Measurements from ENCODE around the gene NDUFB3. TPM values are rescaled to one million over a fixed set of nuclear protein-coding genes. Genes with fewer than 3 reads are reported as not detected.
"Not testable (repeated sequence)": the region's sequence is repeated elsewhere in the genome, so short reads cannot be mapped to it uniquely, and the experiment has no call there.

NDUFB3 gene
- total RNA-seq, 1 donor from 2014 or later = 93.9 TPM

DNA sequence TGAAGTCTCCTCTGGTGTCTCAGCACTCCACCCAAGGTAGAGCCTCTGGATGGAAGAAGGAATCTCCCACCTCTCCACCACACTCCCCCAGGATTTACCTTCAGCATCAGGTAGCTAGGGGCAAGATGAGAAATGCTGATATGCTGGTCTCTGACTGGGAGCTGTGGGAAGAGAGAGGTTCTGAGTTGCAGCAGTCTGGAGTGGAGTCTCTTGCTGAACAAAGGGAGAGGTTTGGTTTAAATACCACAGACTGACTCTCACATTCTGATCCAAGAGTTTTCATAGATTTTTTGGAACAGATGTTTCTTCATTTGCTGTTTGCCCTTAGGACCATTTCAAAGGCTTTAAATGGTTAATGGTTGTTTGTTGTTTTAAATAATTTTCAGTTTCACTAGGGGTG, 43.0 kb downstream of the NDUFB3 start:
- DNase-seq = no peak
- Mint-ChIP-seq H3K27ac (ENCODE audit: unreplicated experiment) (peak overlapping the region; percentile 59), H3K27me3 (ENCODE audit: unreplicated experiment) (peaks cover 1% of the 10 kb centered on the region), H3K36me3 (ENCODE audit: unreplicated experiment) (no peaks in the 10 kb centered on the region), H3K4me3 (ENCODE audit: unreplicated experiment) (peak overlapping the region; percentile 30), H3K4me1 (ENCODE audit: low read depth, unreplicated experiment) (peaks cover 19% of the 10 kb centered on the region), H3K9me3 (ENCODE audit: unreplicated experiment) (peaks cover 5% of the 10 kb centered on the region)
- TF ChIP-seq, protein P1, sequence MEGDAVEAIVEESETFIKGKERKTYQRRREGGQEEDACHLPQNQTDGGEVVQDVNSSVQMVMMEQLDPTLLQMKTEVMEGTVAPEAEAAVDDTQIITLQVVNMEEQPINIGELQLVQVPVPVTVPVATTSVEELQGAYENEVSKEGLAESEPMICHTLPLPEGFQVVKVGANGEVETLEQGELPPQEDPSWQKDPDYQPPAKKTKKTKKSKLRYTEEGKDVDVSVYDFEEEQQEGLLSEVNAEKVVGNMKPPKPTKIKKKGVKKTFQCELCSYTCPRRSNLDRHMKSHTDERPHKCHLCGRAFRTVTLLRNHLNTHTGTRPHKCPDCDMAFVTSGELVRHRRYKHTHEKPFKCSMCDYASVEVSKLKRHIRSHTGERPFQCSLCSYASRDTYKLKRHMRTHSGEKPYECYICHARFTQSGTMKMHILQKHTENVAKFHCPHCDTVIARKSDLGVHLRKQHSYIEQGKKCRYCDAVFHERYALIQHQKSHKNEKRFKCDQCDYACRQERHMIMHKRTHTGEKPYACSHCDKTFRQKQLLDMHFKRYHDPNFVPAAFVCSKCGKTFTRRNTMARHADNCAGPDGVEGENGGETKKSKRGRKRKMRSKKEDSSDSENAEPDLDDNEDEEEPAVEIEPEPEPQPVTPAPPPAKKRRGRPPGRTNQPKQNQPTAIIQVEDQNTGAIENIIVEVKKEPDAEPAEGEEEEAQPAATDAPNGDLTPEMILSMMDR (IDR thresholded peaks at IDR 0.05; ENCODE audit: partially characterized antibody, unreplicated experiment) = no peak

DNA sequence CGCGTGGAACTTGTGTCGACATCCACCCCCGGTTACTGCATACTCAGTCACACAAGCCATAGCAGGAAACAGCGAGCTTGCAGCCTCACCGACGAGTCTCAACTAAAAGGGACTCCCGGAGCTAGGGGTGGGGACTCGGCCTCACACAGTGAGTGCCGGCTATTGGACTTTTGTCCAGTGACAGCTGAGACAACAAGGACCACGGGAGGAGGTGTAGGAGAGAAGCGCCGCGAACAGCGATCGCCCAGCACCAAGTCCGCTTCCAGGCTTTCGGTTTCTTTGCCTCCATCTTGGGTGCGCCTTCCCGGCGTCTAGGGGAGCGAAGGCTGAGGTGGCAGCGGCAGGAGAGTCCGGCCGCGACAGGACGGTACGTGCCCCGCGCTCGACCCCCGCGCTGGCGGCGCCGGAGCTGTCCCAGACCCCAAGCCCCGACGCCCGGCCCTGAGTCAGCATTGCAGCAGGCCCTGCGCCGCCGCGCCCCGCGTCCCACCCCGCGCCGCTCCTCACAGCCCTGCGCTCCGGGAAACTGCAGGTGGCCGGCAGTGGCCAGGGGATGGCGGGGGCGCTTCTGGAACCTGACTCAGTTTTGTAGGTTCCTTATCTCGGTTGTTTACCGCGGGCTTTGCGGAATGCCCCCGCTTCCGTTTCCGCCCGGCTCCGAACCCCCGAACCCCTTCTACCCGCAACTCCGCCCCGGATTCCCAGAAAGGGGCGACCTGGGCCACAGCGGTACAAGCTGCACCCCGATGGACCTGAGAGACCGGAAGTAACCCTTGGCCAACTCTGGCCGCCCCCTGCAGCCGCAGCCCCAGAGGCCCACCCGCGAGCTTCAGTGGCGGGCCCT, 44.5 kb downstream of the NDUFB3 start, which contains the start of gene CFLAR:
Gene CFLAR (plus strand): TSS at position 50 of the 844 bp plus-strand sequence. CDS start 13,702 bp downstream, outside the sequence.
- Mint-ChIP-seq H3K9me3 (ENCODE audit: unreplicated experiment) (peaks cover 7% of the 10 kb centered on the region), H3K4me3 (ENCODE audit: unreplicated experiment) (peak within 1 kb of the TSS; percentile 86), H3K4me1 (ENCODE audit: low read depth, unreplicated experiment) (peaks cover 25% of the 10 kb centered on the region), H3K36me3 (ENCODE audit: unreplicated experiment) (no peaks in the 10 kb centered on the region), H3K27me3 (ENCODE audit: unreplicated experiment) (peaks cover 3% of the 10 kb centered on the region), H3K27ac (ENCODE audit: unreplicated experiment) (peak within 1 kb of the TSS; percentile 92)
- peak; percentile 69 for DNase-seq
- TF ChIP-seq, protein P1 (IDR thresholded peaks at IDR 0.05; ENCODE audit: partially characterized antibody, unreplicated experiment) = no peak

DNA sequence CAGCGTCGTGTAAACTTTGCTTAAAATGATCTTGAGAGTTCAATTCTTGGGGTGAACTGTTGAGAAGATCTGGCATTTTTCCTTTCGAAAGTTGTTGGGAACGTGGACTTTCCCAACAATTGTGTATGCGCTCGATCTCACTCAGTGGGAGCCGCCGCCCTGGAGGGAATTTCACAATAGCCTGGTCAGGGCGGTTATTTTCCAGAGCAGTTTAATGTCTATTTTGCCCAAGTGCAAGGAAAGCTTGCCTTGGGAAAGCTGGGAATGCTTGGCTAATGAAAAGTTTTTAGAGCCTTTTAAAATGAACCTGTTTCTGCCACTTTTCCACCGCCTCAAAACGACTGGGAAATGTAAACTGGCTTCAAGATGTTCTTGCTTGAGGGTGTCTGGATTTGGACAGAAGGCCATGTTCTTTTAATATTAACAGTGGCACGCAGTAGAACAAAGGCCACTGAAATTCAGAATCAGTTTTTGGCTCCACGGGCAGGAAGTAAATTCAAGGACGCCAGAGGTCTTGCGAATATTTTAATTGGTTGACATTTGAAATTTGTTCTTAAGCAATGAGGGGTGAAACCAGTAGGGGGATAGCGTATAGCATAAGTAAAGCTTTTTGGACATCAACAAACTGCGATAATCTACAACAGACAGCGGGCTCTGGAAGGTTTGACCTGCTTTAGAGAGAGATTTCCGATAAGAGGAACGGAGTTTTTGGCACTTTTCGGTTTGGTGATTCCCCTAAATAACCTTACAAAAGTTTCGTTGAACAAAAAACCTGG, 45.3 kb downstream of the NDUFB3 start:
- Mint-ChIP-seq H3K27ac (ENCODE audit: unreplicated experiment) (peak overlapping the region; percentile 92), H3K4me1 (ENCODE audit: low read depth, unreplicated experiment) (peaks cover 29% of the 10 kb centered on the region), H3K27me3 (ENCODE audit: unreplicated experiment) (peaks cover 3% of the 10 kb centered on the region), H3K36me3 (ENCODE audit: unreplicated experiment) (no peaks in the 10 kb centered on the region), H3K4me3 (ENCODE audit: unreplicated experiment) (peak overlapping the region; percentile 86), H3K9me3 (ENCODE audit: unreplicated experiment) (peaks cover 7% of the 10 kb centered on the region)
- DNase-seq = peak; percentile 34
- TF ChIP-seq, protein P1 (IDR thresholded peaks at IDR 0.05; ENCODE audit: partially characterized antibody, unreplicated experiment) = no peak

DNA sequence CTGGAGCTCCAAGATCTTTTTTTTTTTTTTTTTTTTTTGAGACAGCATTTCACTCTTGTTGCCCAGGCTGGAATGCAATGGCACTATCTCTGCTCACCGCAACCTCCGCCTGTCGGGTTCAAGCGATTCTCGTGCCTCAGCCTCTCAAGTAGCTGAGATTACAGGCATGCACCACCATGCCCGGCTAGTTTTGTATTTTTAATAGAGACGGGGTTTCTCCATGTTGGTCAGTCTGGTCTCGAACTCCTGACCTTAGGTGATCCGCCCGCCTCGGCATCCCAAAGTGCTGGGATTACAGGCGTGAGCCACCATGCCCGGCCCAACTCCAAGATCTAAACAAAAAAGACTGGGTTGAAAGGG, 45.9 kb downstream of the NDUFB3 start:
- H3K36me3 Mint-ChIP-seq (ENCODE audit: unreplicated experiment); DNase-seq; H3K9me3 Mint-ChIP-seq (ENCODE audit: unreplicated experiment); H3K27me3 Mint-ChIP-seq (ENCODE audit: unreplicated experiment): not testable (repeated sequence)
- Mint-ChIP-seq H3K27ac (ENCODE audit: unreplicated experiment) (peak overlapping the region; percentile 92), H3K4me1 (ENCODE audit: low read depth, unreplicated experiment) (peaks cover 35% of the 10 kb centered on the region), H3K4me3 (ENCODE audit: unreplicated experiment) (peak overlapping the region; percentile 86)

DNA sequence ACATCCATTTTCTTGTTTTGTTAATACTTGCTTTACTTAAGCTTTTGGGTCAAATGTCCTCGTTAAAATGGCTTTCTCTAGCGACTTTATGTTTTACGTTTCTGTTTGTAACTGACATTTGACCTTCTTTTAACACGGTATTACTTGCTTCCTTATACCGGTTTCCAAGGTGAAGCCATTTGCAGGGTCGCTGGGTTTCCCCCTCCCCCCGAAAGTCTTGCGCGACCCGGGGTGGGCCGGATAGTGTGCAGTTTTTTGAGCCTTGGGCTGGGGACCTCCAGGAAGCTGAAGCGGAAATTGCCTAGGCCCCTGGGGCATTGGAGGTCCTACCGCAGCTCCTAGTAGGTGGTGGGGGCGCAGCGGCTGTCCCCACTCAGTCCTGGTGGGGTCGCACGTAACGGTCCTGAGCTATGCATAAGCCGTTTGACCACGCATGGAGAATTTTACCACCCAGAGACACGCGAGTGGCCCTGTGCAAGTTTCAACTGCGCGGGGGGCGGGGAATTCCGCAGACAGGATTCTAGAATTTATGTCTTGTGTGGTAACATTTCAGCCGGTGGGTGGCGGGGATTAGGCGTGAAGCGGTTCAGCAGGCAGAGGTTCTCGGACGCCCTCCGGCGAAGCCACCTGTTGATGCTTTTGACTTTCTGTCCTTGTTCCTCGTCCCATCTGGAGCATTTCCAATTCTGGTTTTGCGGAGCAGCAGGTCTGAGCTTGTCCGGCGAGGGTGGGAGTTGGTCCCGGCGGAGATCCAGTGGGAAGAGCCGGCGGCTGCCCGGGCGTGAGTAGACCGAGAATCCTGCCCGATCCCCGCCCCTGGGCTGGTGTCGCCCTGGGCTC, 46.5 kb downstream of the NDUFB3 start:
- Mint-ChIP-seq H3K4me1 (ENCODE audit: low read depth, unreplicated experiment) (peaks cover 39% of the 10 kb centered on the region), H3K27ac (ENCODE audit: unreplicated experiment) (peak overlapping the region; percentile 84), H3K4me3 (ENCODE audit: unreplicated experiment) (peak overlapping the region; percentile 86), H3K27me3 (ENCODE audit: unreplicated experiment) (peaks cover 3% of the 10 kb centered on the region), H3K36me3 (ENCODE audit: unreplicated experiment) (no peaks in the 10 kb centered on the region), H3K9me3 (ENCODE audit: unreplicated experiment) (peaks cover 9% of the 10 kb centered on the region)
- TF ChIP-seq, protein P1 (IDR thresholded peaks at IDR 0.05; ENCODE audit: partially characterized antibody, unreplicated experiment) = peak; percentile 35
- DNase-seq = peak; percentile 83

Measured in glutamatergic neuron (in vitro differentiated cells).